ENCODE measurements around the gene SEC31B.

DNA sequence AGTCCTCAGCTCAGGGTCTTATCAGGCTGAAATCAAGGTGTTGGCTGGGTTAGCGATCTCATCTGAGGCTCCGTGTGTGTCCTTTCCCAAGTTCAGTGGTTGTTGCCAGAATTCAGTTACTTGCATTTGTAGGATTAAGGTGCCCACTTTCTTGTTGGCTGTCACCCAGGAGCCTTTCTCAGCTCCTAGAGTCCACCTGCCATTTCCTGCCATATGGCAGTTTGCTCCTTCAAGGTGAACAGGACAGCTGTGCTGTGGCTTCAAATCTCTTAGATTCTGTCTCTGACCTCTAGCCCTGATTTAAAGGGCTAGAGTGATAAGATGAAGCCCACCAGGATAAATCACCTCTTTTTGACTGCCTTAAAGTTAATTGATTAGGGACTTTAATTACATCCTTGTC, 15.1 kb upstream of the SEC31B start:
- TF ChIP-seq FEZF1 (tag by site-specific recombination; IDR thresholded peaks at IDR 0.05): no peak
- TF ChIP-seq, protein P1, sequence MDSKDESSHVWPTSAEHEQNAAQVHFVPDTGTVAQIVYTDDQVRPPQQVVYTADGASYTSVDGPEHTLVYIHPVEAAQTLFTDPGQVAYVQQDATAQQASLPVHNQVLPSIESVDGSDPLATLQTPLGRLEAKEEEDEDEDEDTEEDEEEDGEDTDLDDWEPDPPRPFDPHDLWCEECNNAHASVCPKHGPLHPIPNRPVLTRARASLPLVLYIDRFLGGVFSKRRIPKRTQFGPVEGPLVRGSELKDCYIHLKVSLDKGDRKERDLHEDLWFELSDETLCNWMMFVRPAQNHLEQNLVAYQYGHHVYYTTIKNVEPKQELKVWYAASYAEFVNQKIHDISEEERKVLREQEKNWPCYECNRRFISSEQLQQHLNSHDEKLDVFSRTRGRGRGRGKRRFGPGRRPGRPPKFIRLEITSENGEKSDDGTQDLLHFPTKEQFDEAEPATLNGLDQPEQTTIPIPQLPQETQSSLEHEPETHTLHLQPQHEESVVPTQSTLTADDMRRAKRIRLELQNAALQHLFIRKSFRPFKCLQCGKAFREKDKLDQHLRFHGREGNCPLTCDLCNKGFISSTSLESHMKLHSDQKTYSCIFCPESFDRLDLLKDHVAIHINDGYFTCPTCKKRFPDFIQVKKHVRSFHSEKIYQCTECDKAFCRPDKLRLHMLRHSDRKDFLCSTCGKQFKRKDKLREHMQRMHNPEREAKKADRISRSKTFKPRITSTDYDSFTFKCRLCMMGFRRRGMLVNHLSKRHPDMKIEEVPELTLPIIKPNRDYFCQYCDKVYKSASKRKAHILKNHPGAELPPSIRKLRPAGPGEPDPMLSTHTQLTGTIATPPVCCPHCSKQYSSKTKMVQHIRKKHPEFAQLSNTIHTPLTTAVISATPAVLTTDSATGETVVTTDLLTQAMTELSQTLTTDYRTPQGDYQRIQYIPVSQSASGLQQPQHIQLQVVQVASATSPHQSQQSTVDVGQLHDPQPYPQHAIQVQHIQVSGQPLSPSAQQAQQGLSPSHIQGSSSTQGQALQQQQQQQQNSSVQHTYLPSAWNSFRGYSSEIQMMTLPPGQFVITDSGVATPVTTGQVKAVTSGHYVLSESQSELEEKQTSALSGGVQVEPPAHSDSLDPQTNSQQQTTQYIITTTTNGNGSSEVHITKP (tag by site-specific recombination; IDR thresholded peaks at IDR 0.05): no peak
- TF ChIP-seq, protein P2, sequence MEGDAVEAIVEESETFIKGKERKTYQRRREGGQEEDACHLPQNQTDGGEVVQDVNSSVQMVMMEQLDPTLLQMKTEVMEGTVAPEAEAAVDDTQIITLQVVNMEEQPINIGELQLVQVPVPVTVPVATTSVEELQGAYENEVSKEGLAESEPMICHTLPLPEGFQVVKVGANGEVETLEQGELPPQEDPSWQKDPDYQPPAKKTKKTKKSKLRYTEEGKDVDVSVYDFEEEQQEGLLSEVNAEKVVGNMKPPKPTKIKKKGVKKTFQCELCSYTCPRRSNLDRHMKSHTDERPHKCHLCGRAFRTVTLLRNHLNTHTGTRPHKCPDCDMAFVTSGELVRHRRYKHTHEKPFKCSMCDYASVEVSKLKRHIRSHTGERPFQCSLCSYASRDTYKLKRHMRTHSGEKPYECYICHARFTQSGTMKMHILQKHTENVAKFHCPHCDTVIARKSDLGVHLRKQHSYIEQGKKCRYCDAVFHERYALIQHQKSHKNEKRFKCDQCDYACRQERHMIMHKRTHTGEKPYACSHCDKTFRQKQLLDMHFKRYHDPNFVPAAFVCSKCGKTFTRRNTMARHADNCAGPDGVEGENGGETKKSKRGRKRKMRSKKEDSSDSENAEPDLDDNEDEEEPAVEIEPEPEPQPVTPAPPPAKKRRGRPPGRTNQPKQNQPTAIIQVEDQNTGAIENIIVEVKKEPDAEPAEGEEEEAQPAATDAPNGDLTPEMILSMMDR (tag by site-specific recombination; IDR thresholded peaks at IDR 0.05): no peak

All from HEK293 (cell line).